SK-N-SH (cell line): ENCODE results near the gene SLC29A1. TPM values are rescaled to one million over a fixed set of nuclear protein-coding genes. Genes with fewer than 3 reads are reported as not detected.

Source experiments
- CTCF ChIA-PET: fragments of 300-600, 350-600 bp; formaldehyde crosslinking; extraction: SDS; loops from one replicate; lab custom pipeline; 2021; lab: Yijun Ruan, JAX
- POLR2A ChIA-PET: fragments of 350-600 bp; sonication (Branson Sonifier 250); formaldehyde crosslinking; extraction: SDS; loops from one replicate; lab custom pipeline; 2020; ENCODE audit warnings: antibody characterized with exemption, inconsistent platforms; lab: Yijun Ruan, JAX
- DNase-seq: peaks from one replicate; pipeline ENCODE4 v3.0.0; 2012
- H2AFZ ChIP-seq: fragments of 200-600 bp; sonication (generic); 2 replicates; pipeline ENCODE4 v1.8.1; 2016; ENCODE audit warnings: antibody characterized with exemption, mild to moderate bottlenecking, low read depth
- H3F3A ChIP-seq: fragments of 200-600 bp; sonication (generic); replicated peaks from 2 replicates; pipeline ENCODE3; 2016; ENCODE audit warnings: antibody characterized with exemption, mild to moderate bottlenecking; ENCODE audit not compliant: insufficient read depth
- H3K27ac ChIP-seq, 2 experiments: fragments of 200-500 bp in 1 of 2; fragments of 200-600 bp in 1 of 2; sonication (Bioruptor generic) in 1 of 2; sonication (generic), shearing (Covaris generic) in 1 of 2; 2 replicates each; pipeline versions ENCODE4 v1.5.1 to v1.6.1; 2014 to 2016; ENCODE audit warnings: low read depth in 2 of 2, inconsistent platforms in 1 of 2, low read length in 1 of 2, mild to moderate bottlenecking in 1 of 2, mixed read lengths in 1 of 2
- H3K27me3 ChIP-seq: fragments of 200-600 bp; sonication (generic), shearing (Covaris generic); 2 replicates; pipeline ENCODE4 v1.6.1; 2016; ENCODE audit warnings: mixed run types; ENCODE audit not compliant: insufficient read depth
- H3K36me3 ChIP-seq, 2 experiments: fragments of 200-500 bp in 1 of 2; fragments of 200-600 bp in 1 of 2; sonication (Bioruptor generic) in 1 of 2; sonication (generic) in 1 of 2; replicated peaks in 1 of 2; 2 replicates each; pipeline versions ENCODE3 to v1.5.1; 2014 to 2016; ENCODE audit warnings: low read length in 1 of 2, mild to moderate bottlenecking in 1 of 2; ENCODE audit not compliant: insufficient read depth in 2 of 2, control insufficient read depth in 1 of 2
- H3K4me1 ChIP-seq, 2 experiments: fragments of 200-500 bp in 1 of 2; fragments of 200-600 bp in 1 of 2; sonication (Bioruptor generic) in 1 of 2; sonication (generic), shearing (Covaris generic) in 1 of 2; 2 replicates each; pipeline versions ENCODE4 v1.5.1 to v1.6.1; 2014 to 2016; ENCODE audit warnings: low read depth in 1 of 2, low read length in 1 of 2, mixed run types in 1 of 2; ENCODE audit not compliant: insufficient read depth in 2 of 2, control insufficient read depth in 1 of 2
- H3K4me2 ChIP-seq: fragments of 200-600 bp; sonication (generic), shearing (Covaris generic); 2 replicates; pipeline ENCODE4 v1.6.1; 2017; ENCODE audit warnings: mixed run types
- H3K4me3 ChIP-seq, 2 experiments: fragments of 200-500 bp in 1 of 2; fragments of 200-600 bp in 1 of 2; sonication (Bioruptor generic) in 1 of 2; sonication (generic), shearing (Covaris generic) in 1 of 2; 2 replicates each; pipeline versions ENCODE4 v1.5.1 to v1.8.1; 2014 to 2016; ENCODE audit warnings: low read depth in 2 of 2, inconsistent platforms in 1 of 2, low read length in 1 of 2, mild to moderate bottlenecking in 1 of 2, mixed read lengths in 1 of 2, moderate library complexity in 1 of 2
- H3K79me2 ChIP-seq: fragments of 200-600 bp; sonication (generic); 2 replicates; pipeline ENCODE4 v1.8.1; 2017; ENCODE audit warnings: mild to moderate bottlenecking; ENCODE audit not compliant: insufficient read depth
- H3K9ac ChIP-seq: fragments of 200-600 bp; sonication (generic); 2 replicates; pipeline ENCODE4 v1.6.1; 2017; ENCODE audit warnings: mixed run types
- H3K9me2 ChIP-seq: fragments of 200-600 bp; sonication (generic); 2 replicates; pipeline ENCODE4 v1.6.1; 2017; ENCODE audit warnings: mixed run types
- H3K9me3 ChIP-seq: fragments of 200-600 bp; sonication (generic); 2 replicates; pipeline ENCODE4 v1.6.1; 2017; ENCODE audit warnings: mixed run types, mild to moderate bottlenecking, moderate library complexity
- H4K20me1 ChIP-seq: fragments of 200-600 bp; sonication (generic); 2 replicates; pipeline ENCODE4 v1.6.1; 2017; ENCODE audit warnings: mild to moderate bottlenecking, mixed run types; ENCODE audit not compliant: insufficient read depth
- CHD2 ChIP-seq: fragments of 150-350 bp; IDR thresholded peaks from 2 replicates; pipeline ENCODE4 v1.6.1; 2018; ENCODE audit warnings: low read length; ENCODE audit not compliant: partially characterized antibody
- EZH2phosphoT487 ChIP-seq: fragments of 200-600 bp; sonication (generic); IDR thresholded peaks from 2 replicates; pipeline ENCODE4 v1.6.1; 2017; ENCODE audit warnings: low read depth, mixed run types, mild to moderate bottlenecking, antibody characterized with exemption, moderate library complexity, borderline replicate concordance
- FOXJ3 ChIP-seq: sonication (generic); formaldehyde crosslinking; IDR thresholded peaks from 2 replicates; pipeline ENCODE4 v1.5.1; 2020; ENCODE audit warnings: mild to moderate bottlenecking, missing genetic modification reagents
- GATA2 ChIP-seq: sonication (generic); formaldehyde crosslinking; IDR thresholded peaks from 2 replicates; pipeline ENCODE4 v1.5.0; 2020; ENCODE audit warnings: mild to moderate bottlenecking, missing genetic modification reagents
- NFIC ChIP-seq: IDR thresholded peaks from 2 replicates; pipeline ENCODE4 v1.4.0; 2012; ENCODE audit warnings: borderline replicate concordance
- POLR2AphosphoS5 ChIP-seq: IDR thresholded peaks from 2 replicates; pipeline ENCODE4 v1.6.1; 2012; ENCODE audit warnings: low read depth, low read length
- TCF12 ChIP-seq: IDR thresholded peaks from 2 replicates; pipeline ENCODE4 v1.4.0; 2012
- TEAD4 ChIP-seq: IDR thresholded peaks from 2 replicates; pipeline ENCODE4 v1.4.0; 2012; ENCODE audit warnings: mild to moderate bottlenecking, borderline replicate concordance; ENCODE audit not compliant: insufficient read depth
- WGBS: methylation state at CpG from one replicate; pipeline ENCODE4 v1.1.6; 2017; ENCODE audit warnings: low lambda C conversion rate; 5-methylcytosine and 5-hydroxymethylcytosine counted together
- polyA plus RNA-seq, 3 experiments: library from polyadenylated mRNA; depleted of rRNA; stranded (reverse); fragments of >200 nt; gene quantifications; 2 replicates each; pipeline ENCODE4 v1.2.3, GENCODE V29; 2012
- TF ChIP-seq, protein P1 (sequence below): IDR thresholded peaks from 2 replicates; pipeline ENCODE4; 2012
- TF ChIP-seq, protein P2 (sequence below): IDR thresholded peaks from 2 replicates; pipeline ENCODE4 v1.6.1; 2012; ENCODE audit warnings: mild to moderate bottlenecking, low read depth, low read length, moderate library complexity

Gene SLC29A1
- polyA plus RNA-seq, 1 of the 3 experiments (the other 2 are of a cell fraction): 44.5 TPM

DNA sequence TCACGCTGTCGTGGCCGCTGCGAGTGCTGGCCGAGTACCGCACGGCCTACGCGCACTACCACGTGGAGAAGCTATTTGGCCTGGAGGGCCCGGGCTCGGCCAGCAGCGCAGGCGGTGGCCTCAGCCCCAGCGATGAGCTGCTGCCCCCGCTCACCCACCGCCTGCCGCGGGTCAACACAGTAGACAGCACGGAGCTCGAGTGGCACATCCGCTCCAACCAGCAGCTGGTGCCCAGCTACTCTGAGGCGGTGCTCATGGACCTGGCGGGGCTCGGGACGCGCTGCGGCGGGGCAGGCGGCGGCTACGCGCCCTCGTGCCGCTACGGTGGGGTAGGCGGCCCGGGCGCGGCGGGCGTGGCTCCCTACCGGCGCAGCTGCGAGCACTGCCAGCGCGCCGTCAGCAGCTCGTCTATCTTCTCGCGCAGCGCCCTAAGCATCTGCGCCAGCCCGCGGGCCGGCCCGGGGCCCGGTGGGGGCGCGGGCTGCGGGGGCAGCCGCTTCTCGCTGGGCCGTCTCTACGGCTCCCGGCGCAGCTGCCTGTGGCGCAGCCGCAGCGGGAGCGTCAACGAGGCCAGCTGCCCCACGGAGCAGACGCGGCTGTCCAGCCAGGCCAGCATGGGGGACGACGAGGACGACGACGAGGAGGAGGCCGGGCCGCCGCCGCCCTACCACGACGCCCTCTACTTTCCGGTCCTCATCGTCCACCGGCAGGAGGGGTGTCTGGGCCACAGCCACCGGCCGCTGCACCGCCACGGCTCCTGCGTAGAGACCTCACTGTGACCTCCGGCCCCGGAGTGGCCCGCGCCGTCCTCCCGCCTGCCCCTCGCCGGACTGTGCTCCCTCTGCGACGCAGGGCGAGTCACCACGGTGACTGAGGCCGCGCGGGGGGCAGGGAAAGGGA lies 52.6 kb downstream of the SLC29A1 start:
- Histone ChIP-seq H3K4me2 (no peak overlapping the region), H3K36me3 (no peaks in the 10 kb centered on the region), H3K27ac (no peak overlapping the region), H3K4me1 (peaks cover 0 to 12% of the 10 kb centered on the region in 2 experiments; a peak in 1 of 4 replicates), H4K20me1 (no peaks in the 10 kb centered on the region), H3K27me3 (0 out of 2 replicates have a peak, but pooled peaks cover 15% of the 10 kb centered on the region), H3K9ac (no peak overlapping the region), H3K4me3 (no peak overlapping the region), H3K9me2 (no peaks in the 10 kb centered on the region), H3K9me3 (no peaks in the 10 kb centered on the region), H3K79me2 (no peaks in the 10 kb centered on the region), H3F3A (no peaks in the 10 kb centered on the region), H2AFZ (no peak overlapping the region)
- ChIA-PET CTCF (interaction anchor here (1.2 kb wide), 1 partner anchor 62 kb away, joined by 3 read pairs; no protein-coding TSS in a partner anchor), POLR2A (no interaction called here)
- WGBS: 93% methylated on average over 28 of the region's 109 CpGs
- DNase-seq: peak; percentile 22
- TF ChIP-seq NFIC: no peak
- TF ChIP-seq EZH2phosphoT487: no peak
- TF ChIP-seq FOXJ3: no peak
- no peak for TF ChIP-seq TEAD4
- TF ChIP-seq POLR2AphosphoS5: no peak
- TF ChIP-seq CHD2: no peak
- TF ChIP-seq, protein P1, sequence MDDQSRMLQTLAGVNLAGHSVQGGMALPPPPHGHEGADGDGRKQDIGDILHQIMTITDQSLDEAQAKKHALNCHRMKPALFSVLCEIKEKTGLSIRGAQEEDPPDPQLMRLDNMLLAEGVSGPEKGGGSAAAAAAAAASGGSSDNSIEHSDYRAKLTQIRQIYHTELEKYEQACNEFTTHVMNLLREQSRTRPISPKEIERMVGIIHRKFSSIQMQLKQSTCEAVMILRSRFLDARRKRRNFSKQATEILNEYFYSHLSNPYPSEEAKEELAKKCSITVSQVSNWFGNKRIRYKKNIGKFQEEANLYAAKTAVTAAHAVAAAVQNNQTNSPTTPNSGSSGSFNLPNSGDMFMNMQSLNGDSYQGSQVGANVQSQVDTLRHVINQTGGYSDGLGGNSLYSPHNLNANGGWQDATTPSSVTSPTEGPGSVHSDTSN: no peak
- no peak for TF ChIP-seq TCF12
- no peak for TF ChIP-seq GATA2 (CRISPR knock-in tag)
- TF ChIP-seq, protein P2, sequence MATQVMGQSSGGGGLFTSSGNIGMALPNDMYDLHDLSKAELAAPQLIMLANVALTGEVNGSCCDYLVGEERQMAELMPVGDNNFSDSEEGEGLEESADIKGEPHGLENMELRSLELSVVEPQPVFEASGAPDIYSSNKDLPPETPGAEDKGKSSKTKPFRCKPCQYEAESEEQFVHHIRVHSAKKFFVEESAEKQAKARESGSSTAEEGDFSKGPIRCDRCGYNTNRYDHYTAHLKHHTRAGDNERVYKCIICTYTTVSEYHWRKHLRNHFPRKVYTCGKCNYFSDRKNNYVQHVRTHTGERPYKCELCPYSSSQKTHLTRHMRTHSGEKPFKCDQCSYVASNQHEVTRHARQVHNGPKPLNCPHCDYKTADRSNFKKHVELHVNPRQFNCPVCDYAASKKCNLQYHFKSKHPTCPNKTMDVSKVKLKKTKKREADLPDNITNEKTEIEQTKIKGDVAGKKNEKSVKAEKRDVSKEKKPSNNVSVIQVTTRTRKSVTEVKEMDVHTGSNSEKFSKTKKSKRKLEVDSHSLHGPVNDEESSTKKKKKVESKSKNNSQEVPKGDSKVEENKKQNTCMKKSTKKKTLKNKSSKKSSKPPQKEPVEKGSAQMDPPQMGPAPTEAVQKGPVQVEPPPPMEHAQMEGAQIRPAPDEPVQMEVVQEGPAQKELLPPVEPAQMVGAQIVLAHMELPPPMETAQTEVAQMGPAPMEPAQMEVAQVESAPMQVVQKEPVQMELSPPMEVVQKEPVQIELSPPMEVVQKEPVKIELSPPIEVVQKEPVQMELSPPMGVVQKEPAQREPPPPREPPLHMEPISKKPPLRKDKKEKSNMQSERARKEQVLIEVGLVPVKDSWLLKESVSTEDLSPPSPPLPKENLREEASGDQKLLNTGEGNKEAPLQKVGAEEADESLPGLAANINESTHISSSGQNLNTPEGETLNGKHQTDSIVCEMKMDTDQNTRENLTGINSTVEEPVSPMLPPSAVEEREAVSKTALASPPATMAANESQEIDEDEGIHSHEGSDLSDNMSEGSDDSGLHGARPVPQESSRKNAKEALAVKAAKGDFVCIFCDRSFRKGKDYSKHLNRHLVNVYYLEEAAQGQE: no peak
